HL-60 (cell line): ENCODE measurements around the gene CALN1.

Experiments
- DNase-seq, 2 experiments: peaks; one replicate each; pipeline ENCODE4 v3.0.0-alpha.2; 2010 to 2020; ENCODE audit warnings: low read depth in 1 of 2, low spot score in 1 of 2
- H3K27ac ChIP-seq: fragments of 250-450 bp; sonication (Bioruptor Pico); replicated peaks from 2 replicates; pipeline ENCODE4 v1.5.1; 2020; ENCODE audit warnings: mild to moderate bottlenecking, moderate library complexity
- H3K27me3 ChIP-seq: fragments of 250-450 bp; sonication (Bioruptor Pico); 2 replicates; pipeline ENCODE4 v1.5.1; 2021; ENCODE audit warnings: mild to moderate bottlenecking, moderate library complexity; ENCODE audit not compliant: insufficient read depth, poor library complexity, severe bottlenecking
- H3K4me3 ChIP-seq: replicated peaks from 2 replicates; pipeline ENCODE4 v1.5.1; 2011; ENCODE audit warnings: mild to moderate bottlenecking, control low read depth, low read length; ENCODE audit not compliant: insufficient read depth
- GABPA ChIP-seq: IDR thresholded peaks from 2 replicates; pipeline ENCODE4 v1.6.1; 2012; ENCODE audit warnings: low read depth
- POLR2AphosphoS5 ChIP-seq: IDR thresholded peaks from 2 replicates; pipeline ENCODE4 v1.6.1; 2012; ENCODE audit warnings: low read depth
- SPI1 ChIP-seq: IDR thresholded peaks from 2 replicates; pipeline ENCODE4 v1.6.1; 2012; ENCODE audit warnings: low read depth, mild to moderate bottlenecking, borderline replicate concordance
- TF ChIP-seq, protein P1 (sequence below): IDR thresholded peaks from 2 replicates; pipeline ENCODE4 v1.6.1; 2012; ENCODE audit warnings: low read depth; ENCODE audit not compliant: insufficient replicate concordance
- TF ChIP-seq, protein P2 (sequence below): IDR thresholded peaks from one replicate; pipeline ENCODE4 v1.5.1; 2011; ENCODE audit warnings: low read length, control low read depth, inconsistent platforms; ENCODE audit not compliant: insufficient read depth

Gene CALN1

DNA sequence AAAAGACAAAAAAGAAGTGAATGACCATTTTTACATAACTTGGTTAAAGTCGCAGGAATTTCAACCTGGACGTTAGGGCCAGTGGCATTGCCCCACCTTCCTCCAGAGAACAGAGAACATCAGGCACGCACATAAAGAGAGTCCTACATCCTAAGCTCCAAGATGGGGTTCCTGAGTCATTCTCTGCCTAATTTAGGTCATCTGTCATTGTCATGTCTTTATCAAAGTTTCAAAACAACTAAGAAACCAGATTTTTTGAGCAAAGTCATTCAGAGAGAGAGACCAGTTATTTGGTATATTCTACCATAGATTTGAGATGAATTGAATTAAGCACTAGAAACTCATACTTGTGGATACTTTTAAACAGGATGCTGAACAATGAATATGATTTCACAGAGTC, 241.7 kb downstream of the CALN1 start:
- TF ChIP-seq, protein P1, sequence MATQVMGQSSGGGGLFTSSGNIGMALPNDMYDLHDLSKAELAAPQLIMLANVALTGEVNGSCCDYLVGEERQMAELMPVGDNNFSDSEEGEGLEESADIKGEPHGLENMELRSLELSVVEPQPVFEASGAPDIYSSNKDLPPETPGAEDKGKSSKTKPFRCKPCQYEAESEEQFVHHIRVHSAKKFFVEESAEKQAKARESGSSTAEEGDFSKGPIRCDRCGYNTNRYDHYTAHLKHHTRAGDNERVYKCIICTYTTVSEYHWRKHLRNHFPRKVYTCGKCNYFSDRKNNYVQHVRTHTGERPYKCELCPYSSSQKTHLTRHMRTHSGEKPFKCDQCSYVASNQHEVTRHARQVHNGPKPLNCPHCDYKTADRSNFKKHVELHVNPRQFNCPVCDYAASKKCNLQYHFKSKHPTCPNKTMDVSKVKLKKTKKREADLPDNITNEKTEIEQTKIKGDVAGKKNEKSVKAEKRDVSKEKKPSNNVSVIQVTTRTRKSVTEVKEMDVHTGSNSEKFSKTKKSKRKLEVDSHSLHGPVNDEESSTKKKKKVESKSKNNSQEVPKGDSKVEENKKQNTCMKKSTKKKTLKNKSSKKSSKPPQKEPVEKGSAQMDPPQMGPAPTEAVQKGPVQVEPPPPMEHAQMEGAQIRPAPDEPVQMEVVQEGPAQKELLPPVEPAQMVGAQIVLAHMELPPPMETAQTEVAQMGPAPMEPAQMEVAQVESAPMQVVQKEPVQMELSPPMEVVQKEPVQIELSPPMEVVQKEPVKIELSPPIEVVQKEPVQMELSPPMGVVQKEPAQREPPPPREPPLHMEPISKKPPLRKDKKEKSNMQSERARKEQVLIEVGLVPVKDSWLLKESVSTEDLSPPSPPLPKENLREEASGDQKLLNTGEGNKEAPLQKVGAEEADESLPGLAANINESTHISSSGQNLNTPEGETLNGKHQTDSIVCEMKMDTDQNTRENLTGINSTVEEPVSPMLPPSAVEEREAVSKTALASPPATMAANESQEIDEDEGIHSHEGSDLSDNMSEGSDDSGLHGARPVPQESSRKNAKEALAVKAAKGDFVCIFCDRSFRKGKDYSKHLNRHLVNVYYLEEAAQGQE: no peak
- no peak for TF ChIP-seq SPI1
- TF ChIP-seq GABPA: no peak
- no peak for TF ChIP-seq POLR2AphosphoS5
- TF ChIP-seq, protein P2, sequence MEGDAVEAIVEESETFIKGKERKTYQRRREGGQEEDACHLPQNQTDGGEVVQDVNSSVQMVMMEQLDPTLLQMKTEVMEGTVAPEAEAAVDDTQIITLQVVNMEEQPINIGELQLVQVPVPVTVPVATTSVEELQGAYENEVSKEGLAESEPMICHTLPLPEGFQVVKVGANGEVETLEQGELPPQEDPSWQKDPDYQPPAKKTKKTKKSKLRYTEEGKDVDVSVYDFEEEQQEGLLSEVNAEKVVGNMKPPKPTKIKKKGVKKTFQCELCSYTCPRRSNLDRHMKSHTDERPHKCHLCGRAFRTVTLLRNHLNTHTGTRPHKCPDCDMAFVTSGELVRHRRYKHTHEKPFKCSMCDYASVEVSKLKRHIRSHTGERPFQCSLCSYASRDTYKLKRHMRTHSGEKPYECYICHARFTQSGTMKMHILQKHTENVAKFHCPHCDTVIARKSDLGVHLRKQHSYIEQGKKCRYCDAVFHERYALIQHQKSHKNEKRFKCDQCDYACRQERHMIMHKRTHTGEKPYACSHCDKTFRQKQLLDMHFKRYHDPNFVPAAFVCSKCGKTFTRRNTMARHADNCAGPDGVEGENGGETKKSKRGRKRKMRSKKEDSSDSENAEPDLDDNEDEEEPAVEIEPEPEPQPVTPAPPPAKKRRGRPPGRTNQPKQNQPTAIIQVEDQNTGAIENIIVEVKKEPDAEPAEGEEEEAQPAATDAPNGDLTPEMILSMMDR: no peak
- Histone ChIP-seq H3K27me3 (no peaks in the 10 kb centered on the region), H3K4me3 (no peak overlapping the region), H3K27ac (no peak overlapping the region)
- no peak for DNase-seq

DNA sequence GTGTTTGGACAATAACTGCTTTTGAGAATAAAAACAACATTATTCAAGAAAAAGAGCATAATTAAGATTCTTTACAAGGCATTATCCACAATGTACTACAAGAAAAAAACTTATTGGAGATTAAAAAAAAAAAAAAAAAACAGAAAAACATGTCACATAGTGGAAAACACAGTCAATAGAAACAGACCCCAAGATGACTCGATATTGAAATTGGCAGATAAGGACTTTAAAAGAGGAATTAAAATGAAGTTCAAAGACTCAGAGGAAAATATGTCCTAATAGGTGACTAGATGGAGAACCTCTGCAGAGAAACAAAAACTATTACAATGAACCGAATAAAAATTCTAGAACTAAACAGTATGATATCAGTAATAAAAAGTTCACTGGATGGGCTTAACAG, 248.9 kb downstream of the CALN1 start:
- TF ChIP-seq, protein P2: no peak
- TF ChIP-seq GABPA (no peak), POLR2AphosphoS5 (no peak), SPI1 (no peak)
- TF ChIP-seq, protein P1: no peak
- H3K27ac ChIP-seq: no peak overlapping the region

DNA sequence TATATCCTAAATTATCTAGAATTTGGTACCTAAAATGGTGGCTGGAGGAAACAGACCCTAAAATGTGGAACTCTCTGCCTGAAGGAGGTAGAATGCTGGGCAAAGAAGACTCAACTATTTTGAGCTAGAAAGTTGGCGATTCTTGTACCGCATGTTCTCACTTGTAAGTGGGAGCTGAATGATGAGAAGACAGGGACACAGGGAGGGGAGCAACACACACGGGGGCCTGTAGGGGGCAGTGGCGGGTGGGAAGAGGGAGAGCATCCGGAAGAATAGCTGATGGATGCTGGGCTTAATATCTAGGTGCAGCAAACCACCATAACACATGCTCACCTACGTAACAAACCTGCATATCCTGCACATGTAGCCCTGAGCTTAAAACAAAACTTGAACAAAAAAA, 250.6 kb downstream of the CALN1 start:
- Histone ChIP-seq H3K27me3 (no peaks in the 10 kb centered on the region), H3K4me3 (no peak overlapping the region), H3K27ac (no peak overlapping the region)
- DNase-seq: no peak
- no peak for TF ChIP-seq GABPA
- no peak for TF ChIP-seq SPI1
- TF ChIP-seq, protein P2: no peak
- TF ChIP-seq POLR2AphosphoS5: no peak
- TF ChIP-seq, protein P1: no peak

More for the DNA sequence above, 248.9 kb downstream of the CALN1 start:
- DNase-seq: no peak
- Histone ChIP-seq H3K27me3 (no peaks in the 10 kb centered on the region), H3K4me3 (no peak overlapping the region)
